Endothelial cell of umbilical vein (primary cell): ENCODE data around the gene RECQL. TPM values are rescaled to one million over a fixed set of nuclear protein-coding genes. Genes with fewer than 3 reads are reported as not detected.

Experiments used
- BruUV-seq: library from RNA; stranded (reverse); fragments of 400-500 nt; replicated peaks from 2 replicates; lab custom pipeline; 2021; lab: Mats Ljungman, UMichigan
- CTCF ChIA-PET: fragments of 300-600, 350-600 bp; sonication (Branson Sonifier 250); formaldehyde crosslinking; loops from one replicate; lab custom pipeline; 2021; ENCODE audit warnings: antibody characterized with exemption, inconsistent platforms; lab: Charles Lee
- POLR2A ChIA-PET: fragments of 300-600, 350-600 bp; sonication (Branson Sonifier 250); formaldehyde crosslinking; loops from one replicate; lab custom pipeline; 2021; ENCODE audit warnings: antibody characterized with exemption, inconsistent platforms; lab: Charles Lee
- DNase-seq: peaks from one replicate; pipeline ENCODE4 v3.0.0-alpha.2; 2011; ENCODE audit warnings: low read depth, low spot score
- FAIRE-seq: peaks from 2 replicates; lab custom pipeline; 2011; peaks lifted over from hg19 to GRCh38; lab: Jason Lieb, UNC
- H2AFZ ChIP-seq: 2 replicates; pipeline ENCODE4 v1.6.0; 2012; ENCODE audit warnings: low read depth, low read length, control low read depth, inconsistent platforms
- H3K27ac ChIP-seq: 2 replicates; pipeline ENCODE4 v1.5.1; 2011; ENCODE audit warnings: low read depth, mild to moderate bottlenecking, control low read depth, low read length, moderate library complexity; ENCODE audit not compliant: insufficient read depth
- H3K27me3 ChIP-seq, 2 experiments: 2 replicates each; pipeline versions ENCODE4 v1.6.0 to v1.6.1; 2011; ENCODE audit warnings: low read length in 2 of 2, mixed read lengths in 1 of 2; ENCODE audit not compliant: control insufficient read depth in 2 of 2, insufficient read depth in 2 of 2
- H3K36me3 ChIP-seq, 2 experiments: 2 replicates in 1 of 2; 3 replicates in 1 of 2; pipeline ENCODE4 v1.5.1; 2011; ENCODE audit warnings: low read length in 2 of 2, mild to moderate bottlenecking in 1 of 2, moderate library complexity in 1 of 2; ENCODE audit not compliant: control insufficient read depth in 2 of 2, insufficient read depth in 2 of 2; ENCODE audit errors: extremely low read depth in 1 of 2
- H3K4me1 ChIP-seq: 3 replicates; pipeline ENCODE4 v1.5.1; 2011; ENCODE audit warnings: mild to moderate bottlenecking, low read length; ENCODE audit not compliant: control insufficient read depth, insufficient read depth; ENCODE audit errors: extremely low read depth
- H3K4me2 ChIP-seq: 2 replicates; pipeline ENCODE4 v1.6.1; 2011; ENCODE audit warnings: low read length, control low read depth, mixed read lengths; ENCODE audit not compliant: insufficient read depth
- H3K4me3 ChIP-seq, 3 experiments: fragments of 200-600 bp in 1 of 3; sonication (generic), shearing (Covaris generic) in 1 of 3; replicated peaks in 1 of 3; 2 replicates each; pipeline ENCODE4 v1.5.1; 2011 to 2016; ENCODE audit warnings: control low read depth in 3 of 3, low read length in 3 of 3, mild to moderate bottlenecking in 2 of 3, inconsistent platforms in 1 of 3, low read depth in 1 of 3, moderate library complexity in 1 of 3; ENCODE audit not compliant: insufficient read depth in 1 of 3
- H3K79me2 ChIP-seq: 2 replicates; pipeline ENCODE4 v1.6.0; 2012; ENCODE audit warnings: low read length, inconsistent platforms; ENCODE audit not compliant: control insufficient read depth, insufficient read depth
- H3K9ac ChIP-seq: replicated peaks from 2 replicates; pipeline ENCODE3; 2011; ENCODE audit warnings: low read length, control low read depth; ENCODE audit not compliant: insufficient read depth; ENCODE audit errors: extremely low read depth
- H3K9me1 ChIP-seq: replicated peaks from 3 replicates; pipeline ENCODE4 v1.6.0; 2011; ENCODE audit warnings: mild to moderate bottlenecking, low read length; ENCODE audit not compliant: control insufficient read depth, insufficient read depth; ENCODE audit errors: extremely low read depth
- H3K9me3 ChIP-seq: replicated peaks from 2 replicates; pipeline ENCODE4 v1.5.1; 2012; ENCODE audit warnings: low read length, inconsistent platforms; ENCODE audit not compliant: control insufficient read depth, insufficient read depth
- H4K20me1 ChIP-seq: replicated peaks from 2 replicates; pipeline ENCODE3; 2011; ENCODE audit warnings: mild to moderate bottlenecking, low read length; ENCODE audit not compliant: control insufficient read depth, insufficient read depth; ENCODE audit errors: extremely low read depth
- CTCF ChIP-seq, 2 donors: IDR thresholded peaks; 1 replicate in 1 of 2; 2 replicates in 1 of 2; pipeline ENCODE4 v1.5.1; 2011; ENCODE audit warnings: low read length in 2 of 2, mild to moderate bottlenecking in 2 of 2, moderate library complexity in 2 of 2, control low read depth in 1 of 2, inconsistent platforms in 1 of 2, low read depth in 1 of 2; ENCODE audit not compliant: insufficient read depth in 1 of 2; ENCODE audit errors: extremely low read depth in 1 of 2
- EZH2 ChIP-seq: IDR thresholded peaks from 2 replicates; pipeline ENCODE4 v1.6.1; 2012; ENCODE audit warnings: borderline replicate concordance, low read depth, mild to moderate bottlenecking, moderate library complexity, low read length, inconsistent platforms; ENCODE audit not compliant: severe bottlenecking
- FOS ChIP-seq: IDR thresholded peaks from 2 replicates; pipeline ENCODE4 v1.6.1; 2011; ENCODE audit warnings: mild to moderate bottlenecking, low read length, moderate library complexity, borderline replicate concordance; ENCODE audit not compliant: insufficient read depth
- GATA2 ChIP-seq: IDR thresholded peaks from 2 replicates; pipeline ENCODE4 v1.7.0; 2011; ENCODE audit warnings: low read depth, mild to moderate bottlenecking, moderate library complexity, mixed read lengths, low read length; ENCODE audit not compliant: insufficient read length, insufficient read depth
- JUN ChIP-seq: IDR thresholded peaks from 2 replicates; pipeline ENCODE4 v1.6.1; 2011; ENCODE audit warnings: borderline replicate concordance, low read depth; ENCODE audit not compliant: insufficient read length, insufficient read depth
- MAX ChIP-seq: IDR thresholded peaks from 2 replicates; pipeline ENCODE4 v1.6.1; 2011; ENCODE audit not compliant: insufficient read depth, insufficient read length
- MYC ChIP-seq: IDR thresholded peaks from one replicate; pipeline ENCODE4 v1.6.1; 2011; ENCODE audit warnings: mild to moderate bottlenecking, low read depth, low read length
- POLR2A ChIP-seq: IDR thresholded peaks from 2 replicates; pipeline ENCODE4 v1.6.1; 2012; ENCODE audit warnings: low read depth, mild to moderate bottlenecking, control low read depth, low read length
- POLR2AphosphoS5 ChIP-seq: IDR thresholded peaks from 2 replicates; pipeline ENCODE4 v1.6.1; 2012; ENCODE audit warnings: low read depth, mild to moderate bottlenecking, control low read depth, low read length, moderate library complexity; ENCODE audit not compliant: insufficient read depth
- dilution Hi-C: fragments of 300-500 bp; cut with MboI; formaldehyde crosslinking; loops from one replicate; pipeline ENCODE4 v1.15.0; 2019; ENCODE audit warnings: low sequenced_read_pairs; ENCODE audit not compliant: extremely low pct_ligation_motif_present
- intact Hi-C: fragments of 100-400 bp; cut with micrococcal nuclease; formaldehyde crosslinking; loops from one replicate; pipeline ENCODE4 v1.10.0; 2022
- polyA plus RNA-seq, 4 experiments: library from polyadenylated mRNA; depleted of rRNA in 3 of 4; stranded (reverse) in 3 of 4; unstranded in 1 of 4; fragments of >200 nt; gene quantifications; 2 replicates each; pipeline versions ENCODE4 v1.2.1 to v1.2.3, GENCODE V29; 2011 to 2012; ENCODE audit warnings: missing spikeins in 1 of 4
- total RNA-seq: library from RNA; stranded (reverse); gene quantifications from 2 replicates; pipeline ENCODE4 v1.2.3, GENCODE V29; 2021

RECQL gene
- total and polyA plus RNA-seq, 2 donors (not counting 3 experiments of a cell fraction or from before 2014, with no cell fraction given), result 9.3 to 50.3 TPM

GRCh38 chr12:21502164-21502496, 695 bp upstream of the RECQL start:
- ChIA-PET POLR2A (interaction anchor here (1.3 kb wide), 1 partner anchor 10 kb away, joined by 3 read pairs; no protein-coding TSS in a partner anchor), CTCF (interaction anchor here (1.0 to 1.8 kb wide), 4 partner anchors 10 to 206 kb away, joined by 3 to 9 read pairs (median 6); no protein-coding TSS in a partner anchor)
- DNase-seq (peak; percentile 55), FAIRE-seq (no peak)
- Histone ChIP-seq H3K79me2 (peaks cover 79% of the 10 kb centered on the region), H3K9me3 (no peaks in the 10 kb centered on the region), H3K27me3 (no peaks in the 10 kb centered on the region), H3K4me1 (peaks cover 31% of the 10 kb centered on the region), H3K9ac (peak overlapping the region; percentile 93), H3K4me3 (peak overlapping the region; percentile 80 to 92 (median 88)), H3K36me3 (peaks cover 0 to 5% of the 10 kb centered on the region in 2 experiments), H3K9me1 (peaks cover 2% of the 10 kb centered on the region), H4K20me1 (no peaks in the 10 kb centered on the region), H2AFZ (peak overlapping the region; percentile 73), H3K27ac (peak overlapping the region; percentile 87), H3K4me2 (peak overlapping the region; percentile 100)
- intact Hi-C loops, result no loop called here
- dilution Hi-C loops, result no loop called here
- no TSS peak for BruUV-seq
- TF ChIP-seq JUN (no peak), MYC (no peak), POLR2A (no peak), MAX (no peak), FOS (no peak), GATA2 (no peak), CTCF (IDR thresholded peaks at IDR 0.05; ENCODE audit: extremely low read depth in 1 of 2, insufficient read depth in 1 of 2, low read depth in 1 of 2, low read length in 2 of 2) (no peak), EZH2 (no peak), POLR2AphosphoS5 (no peak)
